ENCODE measurements around the gene CROCC2.

DNA sequence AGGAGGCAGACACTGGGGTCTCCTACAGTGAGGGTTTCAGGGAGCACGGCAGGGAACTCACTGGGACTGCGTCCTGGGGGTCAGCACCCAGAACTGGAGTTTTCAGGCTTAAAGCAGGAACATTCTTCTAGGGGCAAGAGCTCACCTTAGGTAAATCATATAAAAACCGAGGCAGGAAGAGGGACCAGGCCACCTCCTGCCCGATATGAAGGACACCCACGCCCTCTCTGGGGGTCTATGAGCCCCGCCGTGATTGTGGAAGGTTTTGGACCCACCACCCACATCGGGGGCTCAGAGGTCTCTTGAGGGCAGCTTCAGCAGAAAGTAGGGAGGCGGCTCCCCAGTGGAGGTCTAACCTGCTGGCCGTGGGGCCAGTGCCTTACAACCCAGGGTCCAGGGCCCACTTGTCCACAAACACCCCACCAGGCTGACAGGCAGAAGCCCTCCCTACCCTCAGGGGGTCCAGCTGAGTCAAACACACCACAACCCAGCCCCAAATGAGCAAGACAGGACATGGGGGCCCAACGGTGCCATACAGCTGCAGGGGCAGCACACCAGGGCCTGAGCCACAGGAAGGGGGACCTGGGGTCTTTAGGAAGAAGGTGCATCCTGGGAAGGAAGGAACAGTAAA lies 25.3 kb downstream of the CROCC2 start:
- TF ChIP-seq POLR2AphosphoS5 (IDR thresholded peaks at IDR 0.05) (no peak), POLR2A (IDR thresholded peaks at IDR 0.05) (no peak)
- TF ChIP-seq, protein P1, sequence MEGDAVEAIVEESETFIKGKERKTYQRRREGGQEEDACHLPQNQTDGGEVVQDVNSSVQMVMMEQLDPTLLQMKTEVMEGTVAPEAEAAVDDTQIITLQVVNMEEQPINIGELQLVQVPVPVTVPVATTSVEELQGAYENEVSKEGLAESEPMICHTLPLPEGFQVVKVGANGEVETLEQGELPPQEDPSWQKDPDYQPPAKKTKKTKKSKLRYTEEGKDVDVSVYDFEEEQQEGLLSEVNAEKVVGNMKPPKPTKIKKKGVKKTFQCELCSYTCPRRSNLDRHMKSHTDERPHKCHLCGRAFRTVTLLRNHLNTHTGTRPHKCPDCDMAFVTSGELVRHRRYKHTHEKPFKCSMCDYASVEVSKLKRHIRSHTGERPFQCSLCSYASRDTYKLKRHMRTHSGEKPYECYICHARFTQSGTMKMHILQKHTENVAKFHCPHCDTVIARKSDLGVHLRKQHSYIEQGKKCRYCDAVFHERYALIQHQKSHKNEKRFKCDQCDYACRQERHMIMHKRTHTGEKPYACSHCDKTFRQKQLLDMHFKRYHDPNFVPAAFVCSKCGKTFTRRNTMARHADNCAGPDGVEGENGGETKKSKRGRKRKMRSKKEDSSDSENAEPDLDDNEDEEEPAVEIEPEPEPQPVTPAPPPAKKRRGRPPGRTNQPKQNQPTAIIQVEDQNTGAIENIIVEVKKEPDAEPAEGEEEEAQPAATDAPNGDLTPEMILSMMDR (IDR thresholded peaks at IDR 0.05), result no peak
